Measurements from ENCODE around the gene ZNF445. TPM values are rescaled to one million over a fixed set of nuclear protein-coding genes. Genes with fewer than 3 reads are reported as not detected.

ZNF445 gene
- total RNA-seq, 4 donors from 2014 or later, result 9.6 to 15.7 (median 13.6) TPM

DNA sequence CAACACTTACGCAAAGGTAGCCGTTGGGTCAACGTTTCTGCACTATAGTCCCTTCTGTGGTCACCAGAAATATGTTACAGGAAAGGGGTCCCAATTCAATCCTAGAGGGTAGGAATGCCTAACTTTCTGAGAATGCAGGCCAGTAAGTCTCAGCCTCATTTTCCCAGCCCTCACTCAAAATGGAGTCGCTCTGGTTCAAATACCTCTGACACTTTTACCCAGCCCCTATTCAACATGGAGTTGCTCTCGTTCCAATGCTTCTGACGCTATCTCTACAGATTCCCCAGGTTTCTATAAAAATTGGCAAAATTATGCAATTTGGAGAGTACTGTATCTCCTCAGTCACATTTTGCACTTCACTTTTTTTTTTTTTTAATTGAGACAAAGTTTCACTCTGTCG is 39.7 kb downstream of the ZNF445 start:
- Histone ChIP-seq H3K4me1 (peaks cover 0 to 12% (median 10%) of the 10 kb centered on the region in 4 donors), H3K4me3 (no peak overlapping the region), H3K36me3 (peaks cover 0 to 22% (median 0%) of the 10 kb centered on the region in 3 donors), H3K27ac (no peak overlapping the region), H3K9me3 (no peaks in the 10 kb centered on the region), H3K27me3 (no peaks in the 10 kb centered on the region)
- WGBS, 2 donors, result 96 to 97% methylated on average over 7 of the region's 7 CpGs
- DNase-seq (ENCODE audit: low spot score in 2 of 2), result no peak
- TF ChIP-seq EP300 (IDR thresholded peaks at IDR 0.05) (no peak), CTCF (IDR thresholded peaks at IDR 0.05) (no peak), POLR2A (IDR thresholded peaks at IDR 0.05) (no peak)

DNA sequence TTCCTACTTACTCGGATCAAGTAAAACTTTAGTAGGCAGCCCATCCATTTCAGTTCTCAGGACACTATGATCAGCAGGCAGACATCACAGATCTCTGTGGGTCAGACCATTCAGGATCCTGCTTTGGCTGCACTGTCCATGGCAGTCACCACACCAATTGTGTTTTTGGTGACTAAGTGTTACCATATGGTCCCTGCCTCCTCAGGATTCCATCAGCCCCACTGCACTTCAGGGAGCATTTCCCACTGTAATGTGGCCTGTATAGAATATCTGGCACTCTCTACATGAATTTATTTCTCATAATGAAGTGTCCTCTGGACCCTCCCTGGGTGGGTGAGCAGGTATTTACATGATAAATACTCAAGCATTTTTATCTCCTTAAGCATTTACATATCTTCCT is 41.3 kb downstream of the ZNF445 start:
- Histone ChIP-seq H3K9me3 (no peaks in the 10 kb centered on the region), H3K27ac (no peak overlapping the region), H3K36me3 (peaks cover 0 to 8% (median 0%) of the 10 kb centered on the region in 3 donors), H3K27me3 (no peaks in the 10 kb centered on the region), H3K4me3 (no peak overlapping the region), H3K4me1 (peaks cover 0 to 10% (median 10%) of the 10 kb centered on the region in 4 donors)
- DNase-seq (ENCODE audit: low spot score in 2 of 2), result no peak
- 88 to 93% methylated on average over 1 of the region's 1 CpG for WGBS, 2 donors
- TF ChIP-seq CTCF (IDR thresholded peaks at IDR 0.05), result no peak
- no peak for TF ChIP-seq EP300 (IDR thresholded peaks at IDR 0.05)
- TF ChIP-seq POLR2A (IDR thresholded peaks at IDR 0.05), result no peak

DNA sequence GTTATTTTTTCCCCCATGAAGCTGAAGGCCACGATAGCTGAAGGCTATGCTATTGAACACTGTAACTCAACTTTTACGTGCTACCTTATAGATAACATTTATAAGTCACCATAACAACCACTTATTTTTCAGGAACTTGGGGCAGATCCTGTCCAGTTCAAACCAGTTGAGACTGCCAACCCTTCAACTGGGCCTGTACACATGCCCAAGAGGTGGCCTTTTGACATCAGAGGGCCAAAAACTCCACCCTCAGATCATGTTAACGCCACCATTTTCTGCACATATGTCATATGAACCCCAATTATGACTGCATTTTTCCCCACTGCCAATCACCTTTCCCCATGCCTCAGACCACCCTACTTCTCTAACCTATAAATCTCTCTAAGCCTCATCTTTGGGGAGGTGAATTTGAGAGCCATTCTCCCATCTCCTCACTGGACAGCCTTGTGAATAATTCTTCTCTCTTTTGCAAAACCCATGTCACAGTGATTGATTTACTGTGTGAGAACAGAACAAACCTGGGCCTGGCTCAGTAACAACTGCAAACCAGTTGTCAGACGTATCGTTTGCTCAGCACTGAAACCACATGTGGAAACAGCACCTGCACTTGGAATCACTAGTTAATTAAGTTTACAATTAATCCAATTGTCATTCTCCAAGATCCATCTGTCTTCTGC is 42.5 kb downstream of the ZNF445 start:
- Histone ChIP-seq H3K27ac (no peak overlapping the region), H3K4me3 (no peak overlapping the region), H3K27me3 (no peaks in the 10 kb centered on the region), H3K36me3 (peaks cover 0 to 3% (median 0%) of the 10 kb centered on the region in 3 donors), H3K4me1 (peaks cover 0 to 8% (median 5%) of the 10 kb centered on the region in 4 donors), H3K9me3 (no peaks in the 10 kb centered on the region)
- TF ChIP-seq CTCF (IDR thresholded peaks at IDR 0.05) (no peak), EP300 (IDR thresholded peaks at IDR 0.05) (no peak), POLR2A (IDR thresholded peaks at IDR 0.05) (no peak)
- WGBS, 2 donors, result 80 to 83% methylated on average over 5 of the region's 5 CpGs
- no peak for DNase-seq (ENCODE audit: low spot score in 2 of 2)

DNA sequence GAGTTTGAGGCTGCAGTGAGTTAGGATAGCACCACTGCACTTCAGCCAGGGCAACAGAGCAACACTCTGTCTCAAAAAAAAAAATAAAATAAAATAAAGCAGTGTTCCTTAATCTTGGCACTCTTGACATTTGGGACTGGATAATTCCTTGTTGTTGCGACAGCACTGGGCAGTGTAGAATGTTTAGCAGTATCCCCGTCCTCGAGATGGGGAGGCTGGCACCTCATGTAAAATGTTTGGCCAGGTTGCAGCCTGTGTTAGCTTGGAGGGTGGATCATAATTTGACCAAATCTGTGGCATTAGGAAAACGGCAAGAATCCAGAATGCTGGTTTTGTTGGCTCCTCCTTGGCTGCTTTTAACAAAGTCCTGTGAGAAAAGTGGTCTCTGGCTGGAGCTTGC is 47.0 kb downstream of the ZNF445 start:
- Histone ChIP-seq H3K27me3 (no peaks in the 10 kb centered on the region), H3K4me1 (no peaks in the 10 kb centered on the region), H3K27ac (no peak overlapping the region), H3K36me3 (no peaks in the 10 kb centered on the region), H3K9me3 (no peaks in the 10 kb centered on the region), H3K4me3 (no peak overlapping the region)
- no peak for TF ChIP-seq CTCF (IDR thresholded peaks at IDR 0.05)
- no peak for TF ChIP-seq POLR2A (IDR thresholded peaks at IDR 0.05)
- no peak for TF ChIP-seq EP300 (IDR thresholded peaks at IDR 0.05)
- DNase-seq (ENCODE audit: low spot score in 2 of 2), result no peak
- 62 to 67% methylated on average over 4 of the region's 4 CpGs for WGBS, 2 donors

GRCh38 chr3:44429459-44429858 is 48.0 kb downstream of the ZNF445 start:
- H3K4me1 ChIP-seq, result no peaks in the 10 kb centered on the region
- H3K27me3 ChIP-seq, result no peaks in the 10 kb centered on the region
- DNase-seq (ENCODE audit: low spot score in 2 of 2), result no peak
- no peak overlapping the region for H3K27ac ChIP-seq
- H3K9me3 ChIP-seq, result no peaks in the 10 kb centered on the region
- 87 to 88% methylated on average over 6 of the region's 6 CpGs for WGBS, 2 donors
- H3K4me3 ChIP-seq, result no peak overlapping the region
- no peak for TF ChIP-seq CTCF (IDR thresholded peaks at IDR 0.05)
- no peak for TF ChIP-seq EP300 (IDR thresholded peaks at IDR 0.05)
- no peaks in the 10 kb centered on the region for H3K36me3 ChIP-seq
